Left ventricle myocardium superior (tissue), 1 donor: ENCODE measurements around the gene HES1. TPM values are rescaled to one million over a fixed set of nuclear protein-coding genes. Genes with fewer than 3 reads are reported as not detected.

Experiments used
- ATAC-seq: fragments of 200-7000 bp; cut with Tn5 transposase; one replicate; pipeline ENCODE4 v1.9.1; 2020; ENCODE audit warnings: mild to moderate bottlenecking, moderate library complexity
- DNase-seq: peaks from one replicate; pipeline ENCODE4 v3.0.0-alpha.2; 2020
- intact Hi-C: fragments of 100-400 bp; cut with micrococcal nuclease; formaldehyde crosslinking; loops from one replicate; pipeline ENCODE4 v1.11.0; 2022
- total RNA-seq: library from RNA; stranded (reverse); fragmentation: NEBNext Ultra II Directional; extraction: Animal tissue kit (Norgen Biotek cat#: 25700); gene quantifications from one replicate; pipeline ENCODE4 v1.2.1, GENCODE V29; 2021
- donor health status: DM: no; HTN: yes; CAD: no; lungs with severe emphysema.

The HES1 gene
- total RNA-seq, 1 donor from 2014 or later, result 13.4 TPM

DNA sequence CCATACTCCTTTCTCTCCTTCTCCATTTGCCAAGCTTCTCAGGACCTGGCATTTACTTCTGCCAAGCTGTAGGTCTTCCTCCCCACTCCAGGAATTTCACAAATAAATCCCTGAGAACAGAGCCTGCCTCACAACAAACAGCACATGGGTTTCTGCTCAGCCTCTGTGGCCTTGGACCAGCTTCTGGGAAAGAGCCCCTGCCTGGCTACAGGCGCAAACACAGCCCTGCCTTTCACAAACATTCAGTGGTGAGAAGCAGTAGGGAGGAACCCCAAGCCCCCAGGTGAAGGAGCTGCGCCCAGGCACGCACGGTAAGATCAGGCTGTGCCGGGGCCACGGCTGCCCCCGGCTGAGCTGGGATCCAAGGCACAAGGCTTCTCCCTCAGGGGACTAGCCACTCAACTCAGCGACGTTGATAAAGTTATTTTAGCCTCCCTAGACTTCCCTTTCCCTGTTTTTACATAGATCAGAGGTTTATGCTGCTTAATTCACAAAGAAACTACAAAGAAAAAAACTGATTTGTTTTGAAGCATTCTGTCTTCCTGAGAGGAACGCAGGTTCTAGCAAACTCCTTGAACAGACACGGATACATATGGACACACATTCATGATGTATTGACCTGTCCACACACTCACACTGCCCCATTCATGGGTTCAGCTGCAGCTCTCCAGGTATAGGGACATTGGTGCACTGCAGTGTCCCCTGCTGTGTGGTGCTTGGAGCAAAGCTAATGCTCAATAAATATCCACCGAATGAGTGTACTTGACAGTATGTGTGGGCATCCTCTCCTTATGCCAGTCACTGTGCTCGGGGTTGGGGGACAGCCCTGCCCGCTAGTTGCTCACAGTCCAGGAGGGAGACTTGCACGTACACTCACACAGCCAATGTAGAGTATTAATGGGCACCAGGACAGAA lies 25.4 kb downstream of the HES1 start:
- intact Hi-C loops, result no loop called here
- ATAC-seq (no peak), DNase-seq (no peak)

DNA sequence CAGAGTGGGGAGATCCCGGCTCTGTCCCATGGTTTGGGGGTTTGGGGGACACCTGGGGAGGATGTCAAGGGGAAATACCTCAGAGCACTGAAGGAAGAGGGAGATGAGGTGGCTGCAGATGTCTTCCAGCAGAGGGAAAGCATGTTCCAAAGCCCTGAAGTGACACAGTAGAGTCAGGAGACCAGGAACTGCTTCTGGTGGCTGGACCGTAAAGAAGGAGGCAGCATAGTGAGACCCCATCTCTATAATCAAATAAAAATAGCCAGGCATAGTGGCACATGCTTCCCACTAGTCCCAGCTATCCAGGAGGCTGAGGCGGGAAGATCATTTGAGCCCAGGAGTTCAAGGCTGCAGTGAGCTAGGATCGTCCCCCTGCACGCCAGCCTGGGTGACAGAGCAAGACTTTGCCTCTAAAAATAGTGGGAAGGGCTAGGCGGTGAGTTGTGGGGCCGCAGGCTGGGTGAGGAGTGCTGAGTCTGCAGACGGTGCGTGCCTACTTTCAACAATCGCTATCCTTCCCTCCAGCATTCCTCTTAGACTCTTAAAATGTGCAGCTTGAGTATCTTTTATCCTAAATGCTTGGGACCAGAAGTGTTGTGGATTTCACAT lies 26.2 kb downstream of the HES1 start:
- DNase-seq (no peak), ATAC-seq (no peak)
- intact Hi-C loops, result no loop called here

- no peak for ATAC-seq
- intact Hi-C loops, result no loop called here
- no peak for DNase-seq
Observed at GRCh38 chr3:194162817-194163584, 27.1 kb downstream of the HES1 start.

DNA sequence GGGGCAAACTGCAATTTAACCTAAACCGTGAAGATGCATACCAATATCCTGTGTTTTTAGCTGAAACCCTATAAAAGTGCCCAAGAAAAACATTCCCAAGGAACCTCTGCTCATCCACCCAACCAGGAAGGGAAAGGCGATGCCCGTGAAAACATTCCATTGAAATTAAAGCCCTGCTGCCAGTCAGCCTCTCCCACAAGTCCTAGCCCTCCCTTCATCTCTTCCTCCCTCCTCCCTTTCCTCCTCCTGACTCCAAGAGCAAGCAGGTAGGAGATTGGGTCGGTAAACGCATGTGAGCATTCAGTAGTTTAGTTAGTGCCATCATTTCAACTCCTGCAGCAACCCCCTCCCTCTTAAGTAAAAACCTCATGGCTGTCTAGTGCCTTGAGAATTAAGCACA lies 27.7 kb downstream of the HES1 start:
- intact Hi-C loops, result no loop called here
- no peak for ATAC-seq
- no peak for DNase-seq

DNA sequence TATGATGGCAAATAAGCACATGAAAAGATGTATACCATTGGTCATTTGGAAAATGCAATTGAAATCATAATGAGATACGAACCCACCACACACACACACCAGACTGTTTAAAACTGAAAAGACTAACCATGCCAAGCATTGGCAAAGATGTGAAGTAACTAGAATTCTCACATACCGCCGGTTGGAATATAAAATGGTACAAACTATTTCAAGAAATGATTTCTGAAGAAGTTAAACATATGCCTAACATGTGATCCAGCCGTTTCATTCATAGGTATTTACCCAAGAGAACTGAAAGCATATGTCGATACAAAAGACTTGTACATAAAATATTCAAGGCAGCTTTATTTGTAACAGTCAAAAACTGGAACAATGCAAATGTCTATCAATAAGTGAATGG lies 28.9 kb downstream of the HES1 start:
- DNase-seq, result no peak
- intact Hi-C loops, result no loop called here
- no peak for ATAC-seq

- intact Hi-C loops, result no loop called here
- DNase-seq (no peak), ATAC-seq (no peak)
Observed at GRCh38 chr3:194165271-194166018, 29.5 kb downstream of the HES1 start.

DNA sequence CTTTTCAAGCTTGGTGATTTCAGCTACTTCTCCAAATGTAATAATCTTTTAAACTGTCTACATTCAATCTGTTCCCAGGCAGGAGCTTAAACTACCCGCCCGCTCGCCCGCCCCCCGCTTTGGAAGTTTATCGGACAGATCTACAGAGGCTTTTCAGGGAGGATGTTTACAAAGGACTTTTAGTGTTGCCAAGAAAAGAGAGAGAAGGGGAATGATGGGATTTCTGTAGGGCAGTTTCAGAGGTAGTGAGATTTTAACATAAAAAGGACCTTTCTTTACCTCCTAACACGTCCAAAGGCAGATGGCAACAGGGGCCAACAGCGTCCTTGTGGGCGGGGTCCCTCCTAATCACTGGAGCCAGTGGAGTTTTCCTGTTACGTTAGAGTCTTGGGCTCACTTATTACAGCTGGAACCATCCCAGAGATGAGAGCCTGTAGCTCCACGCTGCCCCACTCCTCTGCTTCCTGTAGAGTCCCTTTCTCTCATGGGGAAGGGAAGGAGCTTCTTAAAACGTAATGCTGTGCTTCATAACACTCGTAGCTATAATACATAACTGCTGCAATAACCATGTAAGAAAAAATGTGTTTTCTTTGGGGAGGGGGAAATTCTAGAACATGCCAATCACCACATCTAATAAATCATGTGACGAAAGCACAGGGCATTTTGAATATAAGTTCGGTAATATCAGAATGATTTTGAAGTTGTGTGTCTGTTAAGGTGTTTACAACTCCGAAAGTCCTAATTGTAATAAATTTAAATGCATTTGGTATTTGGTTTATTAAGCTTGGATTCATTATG lies 30.9 kb downstream of the HES1 start:
- intact Hi-C loops, result no loop called here
- DNase-seq, result peak; percentile 53
- ATAC-seq, result peak; percentile 82

DNA sequence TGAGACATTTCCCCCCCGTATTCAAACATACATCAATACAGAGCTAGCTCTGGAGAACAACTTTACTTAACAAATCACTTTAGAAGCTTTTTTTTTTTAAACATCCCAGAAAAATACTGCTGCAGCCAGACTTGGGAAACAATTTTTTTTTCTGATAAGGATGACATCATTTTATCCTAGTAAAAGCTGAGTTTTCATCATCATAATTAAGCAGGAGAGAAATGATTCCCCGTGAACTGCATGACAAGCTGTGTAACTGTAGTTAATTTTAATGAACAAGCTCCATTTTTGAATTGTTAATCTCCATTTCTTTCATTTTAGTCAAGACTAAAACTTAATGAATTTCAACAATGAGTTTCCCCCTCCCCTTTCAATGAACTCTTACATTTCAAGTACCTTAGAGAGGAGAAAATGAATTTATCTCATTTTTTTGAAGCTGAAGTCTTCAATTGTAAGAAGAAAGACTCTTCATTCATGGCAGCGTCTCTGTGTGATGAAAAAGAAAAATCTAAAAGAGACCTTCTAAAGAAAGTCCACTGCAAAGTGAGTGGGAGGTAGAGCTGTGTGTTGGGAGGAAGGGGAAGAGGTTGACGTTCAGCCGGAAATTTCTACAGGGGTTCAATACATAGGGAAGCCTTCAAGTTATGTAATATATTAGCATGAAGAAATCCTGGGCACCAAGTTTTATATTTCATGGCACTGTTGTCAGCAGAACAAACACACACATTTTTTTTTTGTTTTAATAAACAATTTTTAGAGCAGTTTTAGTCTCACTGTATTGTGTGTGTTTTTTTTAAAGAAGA lies 31.7 kb downstream of the HES1 start:
- intact Hi-C loops, result no loop called here
- ATAC-seq (no peak), DNase-seq (no peak)

- DNase-seq (no peak), ATAC-seq (no peak)
- intact Hi-C loops, result no loop called here
Observed at GRCh38 chr3:194168994-194169393, 33.0 kb downstream of the HES1 start.

- no peak for DNase-seq
- intact Hi-C loops, result no loop called here
- no peak for ATAC-seq
Observed at GRCh38 chr3:194169595-194169994, 33.6 kb downstream of the HES1 start.

DNA sequence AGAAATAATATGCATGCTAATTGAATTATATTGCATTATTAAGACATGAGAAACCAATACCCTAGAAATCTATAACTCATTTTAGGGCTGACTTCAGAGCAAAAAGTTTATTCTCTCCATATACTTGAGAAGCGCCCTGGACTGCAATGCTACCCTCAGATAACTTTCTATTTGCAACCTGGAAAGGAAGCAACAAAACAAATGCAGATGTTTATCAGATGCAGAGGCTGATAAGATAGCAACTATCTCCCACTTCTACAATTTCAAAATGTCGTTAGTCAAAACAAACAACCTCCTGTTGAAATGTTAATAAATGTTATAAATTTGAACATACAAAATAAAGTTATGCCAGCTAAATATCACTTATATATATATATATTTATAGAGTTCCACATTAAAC lies 34.8 kb downstream of the HES1 start:
- ATAC-seq (no peak), DNase-seq (no peak)
- intact Hi-C loops, result no loop called here

GRCh38 chr3:194174406-194174805 lies 38.5 kb downstream of the HES1 start:
- no peak for ATAC-seq
- intact Hi-C loops, result no loop called here
- DNase-seq, result no peak

GRCh38 chr3:194174980-194175379 lies 39.0 kb downstream of the HES1 start:
- DNase-seq (no peak), ATAC-seq (no peak)
- intact Hi-C loops, result no loop called here

GRCh38 chr3:194176274-194176991 lies 40.5 kb downstream of the HES1 start:
- intact Hi-C loops, result no loop called here
- no peak for DNase-seq
- no peak for ATAC-seq

- intact Hi-C loops, result no loop called here
- ATAC-seq (no peak), DNase-seq (no peak)
Observed at GRCh38 chr3:194177141-194177540, 41.2 kb downstream of the HES1 start.

DNA sequence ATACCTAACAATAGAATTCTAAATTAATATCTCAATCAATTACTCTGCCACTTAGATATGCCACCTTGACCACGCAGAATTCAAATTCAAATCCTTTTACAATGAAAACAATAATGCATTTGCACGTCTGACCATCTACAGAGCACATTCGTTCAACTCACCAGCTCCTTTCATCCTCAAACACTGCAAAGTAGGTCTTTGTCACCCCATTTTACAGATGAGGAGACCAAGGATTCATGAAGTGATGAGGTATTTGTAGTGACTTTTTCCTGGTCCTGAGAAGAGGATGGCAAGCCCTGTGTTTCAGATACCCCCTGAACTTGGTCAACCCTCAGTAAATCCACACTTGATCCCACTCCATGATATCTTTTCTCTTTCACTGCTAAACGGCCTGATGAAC lies 42.2 kb downstream of the HES1 start:
- intact Hi-C loops, result no loop called here
- DNase-seq, result no peak
- no peak for ATAC-seq

DNA sequence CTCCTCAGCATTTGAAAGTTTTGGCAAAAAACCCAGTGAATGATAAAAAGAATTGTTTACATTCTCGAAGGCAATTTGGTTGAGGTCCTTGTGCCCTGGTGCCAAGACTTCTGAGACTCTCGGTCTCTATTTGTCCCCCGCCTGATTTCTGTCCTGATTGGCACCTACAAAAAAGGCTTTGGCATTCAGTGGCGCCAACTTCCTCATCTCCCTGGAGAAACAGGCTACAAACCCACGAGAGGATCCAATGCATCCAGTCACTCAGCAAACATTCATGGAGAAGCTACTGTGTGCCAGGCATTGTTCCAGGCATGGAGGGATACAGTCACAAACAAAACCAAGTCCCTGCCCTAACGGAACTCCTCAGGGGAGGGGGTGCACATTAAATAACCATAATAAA lies 42.7 kb downstream of the HES1 start:
- no peak for ATAC-seq
- intact Hi-C loops, result no loop called here

More for the DNA sequence above, 42.7 kb downstream of the HES1 start:
- no peak for DNase-seq
